T-helper 1 cell (primary cell): ENCODE data around the gene SFXN4.
"Not testable (repeated sequence)": the region's sequence is repeated elsewhere in the genome, so short reads cannot be mapped to it uniquely, and the experiment has no call there.

Source experiments
- DNase-seq, 5 donors: peaks; one replicate each; pipeline ENCODE4 v3.0.0-alpha.2; 2012 to 2020

The SFXN4 gene

DNA sequence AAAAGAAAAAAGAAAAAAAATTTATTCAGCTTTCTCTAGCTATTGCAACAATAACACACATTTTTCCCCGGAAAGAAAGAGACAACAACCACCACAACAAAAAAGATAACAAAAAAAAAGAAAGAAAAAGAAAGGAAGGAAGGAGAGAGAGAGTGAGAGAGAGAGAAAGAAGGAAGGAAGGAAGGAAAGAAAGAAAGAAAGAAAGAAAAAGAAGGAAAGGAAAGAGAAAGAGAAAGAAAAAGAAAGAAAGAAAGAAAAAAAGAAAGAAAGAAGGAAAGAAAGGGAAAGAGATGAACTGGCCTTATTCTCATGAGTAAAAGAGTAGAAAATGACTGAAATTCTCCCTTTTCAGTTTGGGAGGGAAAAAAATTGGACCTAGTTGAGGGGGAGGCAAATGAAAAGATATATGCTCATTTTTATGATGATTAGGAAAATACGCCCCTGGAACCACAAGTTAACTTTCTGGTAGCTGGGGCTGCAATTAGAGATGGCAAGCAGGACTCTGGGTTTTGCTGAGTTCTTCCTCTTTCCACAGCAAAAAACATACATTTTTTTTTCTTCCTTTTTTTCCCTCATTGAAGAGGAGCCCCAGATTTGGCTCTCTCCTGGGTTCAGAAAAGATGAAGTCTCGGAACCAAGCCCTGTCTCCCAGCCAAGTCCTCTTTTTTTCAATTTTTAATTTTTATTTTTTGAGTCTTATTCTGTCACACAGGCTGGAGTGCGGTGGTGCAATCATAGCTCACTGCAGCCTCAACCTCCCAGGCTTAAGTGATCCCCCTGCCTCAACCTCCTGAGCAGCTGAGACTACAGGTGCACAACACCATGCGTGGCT, 25.7 kb upstream of the SFXN4 start:
- no peak for DNase-seq

DNA sequence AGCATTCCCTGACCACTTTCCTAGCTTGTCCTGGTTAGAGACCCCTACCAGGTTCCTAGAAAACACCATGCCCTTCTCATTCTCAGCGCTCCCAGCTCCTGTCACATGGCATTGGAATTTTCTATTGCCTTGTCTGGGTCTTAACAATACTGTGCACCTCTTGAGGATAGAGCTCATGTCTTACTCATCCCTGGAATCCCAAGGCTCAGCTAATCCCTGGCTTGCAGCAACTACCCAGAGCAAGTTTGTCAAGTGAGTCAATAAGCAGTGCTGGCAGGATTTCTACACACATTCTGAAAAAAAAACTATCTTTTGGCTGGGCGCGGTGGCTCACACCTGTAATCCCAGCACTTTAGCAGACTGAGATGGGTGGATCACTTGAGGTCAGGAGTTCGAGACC, 24.8 kb upstream of the SFXN4 start:
- DNase-seq, result no peak

DNA sequence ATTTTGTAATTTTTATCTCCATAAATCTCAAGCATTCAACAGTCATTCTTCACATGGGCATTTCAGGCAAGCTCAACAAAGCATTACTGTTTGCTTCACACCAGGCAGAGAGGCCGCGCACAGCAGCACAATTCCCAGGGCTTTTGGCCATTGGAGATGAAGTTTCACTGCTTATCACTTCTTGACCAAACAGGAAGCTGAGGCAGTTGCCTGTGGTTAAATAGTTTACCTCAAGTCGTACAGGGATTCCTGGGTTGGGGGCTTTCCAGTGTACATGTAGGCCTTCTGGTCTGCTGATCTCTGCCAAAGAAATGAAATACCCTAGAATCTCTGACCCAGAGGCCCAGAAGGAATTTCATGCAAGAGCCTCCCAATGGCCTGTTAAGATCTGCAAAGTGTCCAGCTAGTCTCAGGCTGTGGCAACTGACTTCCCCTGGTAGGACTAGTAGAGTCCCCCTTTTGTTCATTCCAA, 24.3 kb upstream of the SFXN4 start:
- peak in 1 of 5 donors; percentile 47 for DNase-seq

- peak in 1 of 5 donors; percentile 54 for DNase-seq
Measured at GRCh38 chr10:119183664-119184412, 18.3 kb upstream of the SFXN4 start.

- not testable (repeated sequence) for DNase-seq
Measured at GRCh38 chr10:119180850-119181400, 15.4 kb upstream of the SFXN4 start.

DNA sequence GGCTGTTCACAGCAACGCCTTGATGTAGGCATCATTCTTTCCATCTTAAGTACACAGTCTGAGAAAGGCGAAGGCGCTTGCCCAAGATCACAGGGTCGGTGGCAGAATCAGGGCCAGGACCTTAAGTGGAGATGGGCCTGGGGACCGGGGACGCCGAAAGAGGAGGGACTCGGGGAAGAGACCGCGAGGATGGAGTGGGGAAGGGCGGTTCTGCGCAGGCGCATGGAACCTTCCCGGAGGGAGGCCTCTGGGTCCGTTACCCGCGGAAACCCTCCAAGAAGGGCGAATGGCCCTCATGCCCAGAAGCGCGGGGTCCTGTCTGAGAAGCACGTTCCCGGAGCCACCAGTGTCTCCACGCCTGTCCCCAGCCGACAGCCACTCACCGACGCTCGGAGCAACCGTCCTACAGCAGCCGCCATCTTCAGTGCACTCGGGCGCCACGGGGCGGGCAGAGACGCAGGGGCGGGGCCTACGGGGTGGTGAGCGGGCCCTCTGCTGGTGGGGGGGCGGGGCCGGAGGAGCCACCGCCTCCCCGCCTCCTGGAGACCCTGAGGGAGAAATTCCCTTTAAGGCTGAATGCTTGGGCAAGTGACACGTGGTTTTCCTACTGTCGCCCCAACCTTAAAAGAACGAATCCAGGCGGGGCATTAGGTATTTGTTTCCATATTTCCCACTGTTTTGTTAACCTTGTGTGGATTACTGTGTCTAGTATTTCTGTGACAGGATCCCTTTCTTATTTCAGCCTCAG, 13.0 kb upstream of the SFXN4 start, which contains the start of gene PRDX3:
Gene PRDX3, minus strand, starts transcription at position 441 of the 748 bp plus-strand sequence. Its CDS starts 22 bp downstream, at position 419.
- peak; percentile 88 to 92 (median 89) for DNase-seq

- peak in 1 of 5 donors; percentile 62 for DNase-seq
Measured at GRCh38 chr10:119177708-119178371, 12.3 kb upstream of the SFXN4 start.

DNA sequence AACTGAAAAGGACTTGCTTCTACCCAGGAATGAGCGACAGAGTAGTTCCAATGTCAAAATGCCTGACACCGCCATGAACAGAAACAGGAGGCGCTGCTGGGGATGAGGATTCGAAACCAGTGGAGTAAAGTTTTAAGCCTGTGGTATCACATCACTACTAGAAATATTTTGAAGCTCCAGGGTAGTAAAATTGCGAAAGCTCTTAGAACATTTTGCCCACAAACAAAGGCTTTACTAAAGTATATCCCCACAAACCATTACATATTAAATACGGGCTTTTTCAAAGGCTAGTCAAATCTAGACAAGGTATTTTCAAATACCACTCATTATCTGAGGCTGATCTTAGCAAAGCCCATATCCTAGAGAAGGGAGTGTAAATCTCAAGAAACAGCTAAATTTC, 10.7 kb upstream of the SFXN4 start:
- peak in 1 of 5 donors; percentile 45 for DNase-seq

GRCh38 chr10:119174109-119174508, 8.6 kb upstream of the SFXN4 start:
- no peak for DNase-seq

GRCh38 chr10:119167041-119167440, 1.5 kb upstream of the SFXN4 start:
- DNase-seq, result no peak

GRCh38 chr10:119166564-119166963, 1.1 kb upstream of the SFXN4 start:
- DNase-seq, result no peak

GRCh38 chr10:119166118-119166500, 595 bp upstream of the SFXN4 start:
- DNase-seq, result no peak

DNA sequence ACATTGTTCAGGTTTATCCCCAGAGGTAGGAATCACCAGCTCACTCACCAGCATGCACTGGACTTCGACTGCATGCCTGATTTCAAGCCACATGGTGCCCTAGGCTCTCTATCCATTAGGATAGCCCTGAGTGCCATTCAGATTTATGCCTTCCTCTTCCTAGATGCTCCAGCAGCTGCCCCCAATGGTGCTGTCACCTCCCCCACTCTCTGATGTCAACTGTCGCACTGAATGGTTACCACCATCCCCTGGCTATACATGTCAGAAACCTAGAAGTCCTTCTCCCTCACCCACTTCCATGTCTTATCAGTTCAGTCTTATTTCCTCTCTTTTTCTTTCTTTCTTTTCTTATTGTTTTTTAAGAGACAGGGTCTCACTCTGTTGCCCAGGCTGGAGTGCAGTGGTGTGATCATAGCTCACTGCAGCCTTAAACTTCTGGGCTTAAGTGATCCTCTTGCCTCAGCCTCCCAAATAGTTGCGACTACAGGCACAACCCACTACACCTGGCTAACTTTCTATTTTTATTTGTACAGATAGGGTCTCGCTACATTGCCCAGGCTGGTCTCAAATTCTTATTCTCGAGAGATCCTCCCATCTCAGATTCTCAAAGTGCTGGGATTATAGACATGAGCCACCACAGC, 2.9 kb downstream of the SFXN4 start:
- DNase-seq, result no peak

DNA sequence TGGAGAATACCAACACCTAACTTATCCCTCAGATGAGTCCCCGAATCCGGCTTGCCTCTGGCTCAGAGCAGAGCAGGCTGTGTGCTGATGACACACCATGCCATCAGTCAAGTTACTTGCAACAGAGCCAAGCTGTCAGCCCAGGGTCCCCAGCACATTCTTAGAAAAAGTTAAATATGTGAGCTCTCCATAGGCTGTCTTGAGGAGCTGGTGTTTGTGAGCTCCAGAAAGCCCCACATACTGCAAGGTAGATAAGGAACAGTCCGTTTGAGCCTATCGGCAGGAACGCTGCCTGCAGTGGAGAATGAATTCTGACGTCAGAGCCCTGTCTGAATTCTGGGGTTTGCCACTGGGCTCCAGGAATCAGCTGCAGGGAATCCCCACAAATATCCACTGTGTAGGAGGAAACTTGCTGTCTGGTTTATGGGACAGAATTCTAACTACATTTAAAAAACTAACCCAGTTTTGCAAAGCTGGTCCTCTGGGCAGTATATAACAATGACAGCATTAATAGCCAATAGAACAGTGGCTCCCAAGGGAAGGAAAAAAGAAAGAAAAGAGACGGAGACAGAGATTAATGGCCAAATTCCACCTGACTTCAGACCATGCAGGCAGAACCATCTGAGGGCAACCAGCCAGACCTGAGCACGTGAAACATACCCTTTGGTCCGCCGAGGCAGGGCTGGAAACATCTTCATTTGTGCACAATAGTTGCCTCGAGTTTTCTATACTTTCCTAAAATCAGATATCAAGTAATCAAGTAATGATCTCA, 3.6 kb downstream of the SFXN4 start:
- no peak for DNase-seq

- DNase-seq, result no peak
Measured at GRCh38 chr10:119159332-119159731, 6.2 kb downstream of the SFXN4 start.

DNA sequence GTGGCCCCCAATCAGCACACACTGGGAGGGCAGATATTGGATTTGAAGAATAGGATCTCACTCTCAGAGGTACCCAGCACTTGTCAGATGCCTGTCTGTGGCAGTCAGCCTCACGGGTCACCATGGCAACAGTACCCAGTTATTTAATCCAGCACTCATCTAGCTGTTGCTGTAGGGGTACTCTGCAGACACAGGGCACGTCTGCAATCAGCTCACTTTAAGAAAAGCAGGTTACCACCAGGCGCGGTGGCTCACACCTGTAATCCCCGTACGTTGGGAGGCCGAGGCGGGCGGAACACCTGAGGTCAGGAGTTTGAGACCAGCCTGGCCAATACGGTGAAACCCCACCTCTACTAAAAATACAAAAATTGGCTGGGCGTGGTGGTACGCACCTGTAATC, 11.9 kb downstream of the SFXN4 start:
- DNase-seq, result no peak

GRCh38 chr10:119153041-119153440, 12.5 kb downstream of the SFXN4 start:
- DNase-seq, result no peak

- not testable (repeated sequence) for DNase-seq
Measured at GRCh38 chr10:119151601-119152000, 13.9 kb downstream of the SFXN4 start.

- no peak for DNase-seq
Measured at GRCh38 chr10:119149729-119150128, 15.8 kb downstream of the SFXN4 start.

DNA sequence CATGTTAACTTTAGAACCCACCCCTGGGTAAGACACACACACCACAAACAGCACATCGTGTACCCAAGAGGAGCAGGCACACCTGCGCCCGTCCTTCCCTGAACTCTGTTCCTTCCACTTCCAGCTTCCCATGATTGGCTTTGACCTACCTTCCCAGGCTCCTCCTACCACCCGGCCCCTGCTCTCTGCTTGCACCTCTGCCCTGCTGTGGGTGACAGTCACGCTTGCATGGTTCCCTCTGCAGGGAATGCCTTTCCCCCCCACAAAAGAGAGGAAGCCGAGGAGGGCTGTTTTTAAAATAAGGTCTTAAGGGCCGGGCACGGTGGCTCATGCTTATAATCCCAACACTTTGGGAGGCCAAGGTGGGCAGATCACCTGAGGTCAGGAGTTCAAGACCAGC, 16.4 kb downstream of the SFXN4 start:
- no peak for DNase-seq

- no peak for DNase-seq
Measured at GRCh38 chr10:119143657-119144056, 21.9 kb downstream of the SFXN4 start.
